Measurements from ENCODE around the gene PTX4. TPM values are rescaled to one million over a fixed set of nuclear protein-coding genes. Genes with fewer than 3 reads are reported as not detected.
"Not testable (repeated sequence)": the region's sequence is repeated elsewhere in the genome, so short reads cannot be mapped to it uniquely, and the experiment has no call there.

Gene PTX4
- total RNA-seq, 2 experiments from 2014 or later: not detected

DNA sequence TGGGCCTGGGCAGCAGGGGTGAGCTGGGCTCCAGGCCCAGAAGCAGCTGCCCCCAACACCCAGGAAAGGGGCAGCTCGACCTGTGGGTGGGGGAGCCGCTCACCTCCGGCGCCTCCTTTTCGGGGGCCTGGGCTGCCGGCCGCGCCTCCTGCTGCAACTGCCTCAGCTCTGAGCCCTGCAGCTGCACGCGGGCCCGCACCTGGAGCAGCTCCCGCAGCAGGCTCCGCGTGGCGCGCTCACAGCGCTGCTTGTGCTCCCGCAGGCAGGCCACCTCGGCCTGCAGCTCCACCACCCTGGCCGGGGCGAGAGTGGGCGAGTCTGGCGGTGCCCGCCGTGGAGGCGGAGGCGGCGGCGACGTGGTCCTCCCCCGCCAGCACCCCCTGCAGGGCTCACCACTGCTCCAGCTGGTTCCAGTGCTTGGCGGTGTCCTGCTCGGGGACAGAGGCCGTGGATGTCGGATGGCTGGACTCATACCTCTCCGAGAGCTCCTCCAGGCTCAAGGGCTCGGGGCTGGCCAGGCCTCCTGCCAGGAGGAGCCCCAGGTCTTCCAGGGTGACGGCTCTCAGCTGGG is 45.3 kb downstream of the PTX4 start:
- Mint-ChIP-seq H3K4me3 (no peak overlapping the region), H3K9me3 (no peaks in the 10 kb centered on the region), H3K4me1 (no peaks in the 10 kb centered on the region), H3K27me3 (no peaks in the 10 kb centered on the region), H3K36me3 (ENCODE audit: low read depth) (no peaks in the 10 kb centered on the region), H3K27ac (no peak overlapping the region)
- DNase-seq: no peak
- ChIA-PET POLR2A (no interaction called here), CTCF (interaction anchor here (0.8 kb wide), 1 partner anchor 14 kb away, joined by 3 read pairs; no protein-coding TSS in a partner anchor)

DNA sequence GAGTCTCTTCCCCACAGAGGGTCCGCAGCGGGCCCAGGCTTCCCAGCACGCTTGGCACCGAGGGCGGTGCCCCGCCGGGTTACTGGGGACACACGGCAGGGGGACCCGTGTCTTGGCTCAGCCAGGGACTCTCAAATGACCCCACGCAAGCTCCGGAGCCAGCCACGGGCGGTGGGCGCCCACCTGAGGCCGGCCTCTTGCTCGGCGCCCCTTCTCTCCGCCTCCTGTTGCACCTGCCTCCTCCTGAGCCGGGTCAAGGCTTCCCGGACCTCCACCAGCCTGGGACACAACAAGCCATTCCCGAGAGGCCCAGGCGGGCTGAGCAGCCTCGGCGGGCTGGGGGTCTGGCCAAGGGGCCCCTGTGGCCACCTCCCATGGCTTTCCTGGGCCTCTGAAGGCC is 46.0 kb downstream of the PTX4 start:
- H3K4me1 Mint-ChIP-seq: no peaks in the 10 kb centered on the region
- H3K9me3 Mint-ChIP-seq: no peaks in the 10 kb centered on the region
- no peak for DNase-seq
- no peak overlapping the region for H3K27ac Mint-ChIP-seq
- H3K4me3 Mint-ChIP-seq: no peak overlapping the region
- CTCF ChIA-PET: no interaction called here
- no peaks in the 10 kb centered on the region for H3K36me3 Mint-ChIP-seq (ENCODE audit: low read depth)
- POLR2A ChIA-PET: no interaction called here
- H3K27me3 Mint-ChIP-seq: no peaks in the 10 kb centered on the region

DNA sequence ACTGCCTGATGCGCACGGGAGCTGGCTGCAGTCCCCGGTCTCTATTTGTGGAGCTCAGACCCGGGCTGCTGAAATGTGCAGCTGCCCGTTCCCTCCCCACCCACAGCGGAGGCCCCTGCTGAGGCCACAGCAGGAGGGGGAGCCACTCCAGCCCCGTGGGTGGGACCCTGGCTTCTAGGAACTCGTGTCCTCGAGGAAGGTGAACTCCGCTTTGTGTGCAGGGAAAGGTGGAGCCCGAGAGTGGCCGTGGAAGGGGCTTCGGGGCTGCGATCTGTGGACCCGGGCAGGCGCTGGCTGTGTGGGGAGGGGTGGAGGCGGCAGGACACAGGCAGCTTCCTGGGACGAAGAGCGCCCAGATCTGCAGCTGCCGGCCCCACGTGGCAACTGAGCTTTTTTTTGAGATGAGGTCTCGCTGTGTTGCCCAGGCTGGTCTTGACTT is 47.3 kb downstream of the PTX4 start:
- no peaks in the 10 kb centered on the region for H3K4me1 Mint-ChIP-seq
- POLR2A ChIA-PET: no interaction called here

DNA sequence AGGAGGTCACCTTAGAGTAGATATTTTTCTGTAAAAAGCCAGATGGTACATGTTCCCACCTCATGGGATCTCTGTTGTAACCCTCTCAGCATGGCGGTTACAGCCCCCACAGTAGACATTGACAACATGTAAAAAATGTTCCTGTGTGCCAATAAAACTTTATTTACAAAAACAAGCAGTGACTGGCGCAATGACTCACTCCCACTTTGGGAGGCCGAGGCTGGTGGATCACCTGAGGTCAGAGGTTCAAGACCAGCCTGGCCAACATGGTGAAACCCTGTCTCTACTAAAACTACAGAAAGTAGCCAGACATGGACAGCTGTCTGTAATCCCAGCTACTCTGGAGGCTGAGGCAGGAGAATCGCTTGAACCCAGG is 49.1 kb downstream of the PTX4 start:
- H3K4me3 Mint-ChIP-seq; H3K27ac Mint-ChIP-seq; H3K9me3 Mint-ChIP-seq; POLR2A ChIA-PET; H3K4me1 Mint-ChIP-seq; DNase-seq; H3K27me3 Mint-ChIP-seq; H3K36me3 Mint-ChIP-seq (ENCODE audit: low read depth): not testable (repeated sequence)
- CTCF ChIA-PET: interaction anchor here (0.7 kb wide), 1 partner anchor 11 kb away, joined by 3 read pairs; no protein-coding TSS in a partner anchor

More for the DNA sequence above, 47.3 kb downstream of the PTX4 start:
- Mint-ChIP-seq H3K27ac (no peak overlapping the region), H3K36me3 (ENCODE audit: low read depth) (no peaks in the 10 kb centered on the region), H3K27me3 (no peaks in the 10 kb centered on the region), H3K4me3 (no peak overlapping the region), H3K9me3 (no peaks in the 10 kb centered on the region)
- CTCF ChIA-PET: interaction anchor here (0.6 to 1.3 kb wide), 3 partner anchors 11 to 73 kb away, joined by 3 to 4 read pairs (median 4); partner anchors contain the start of gene PERCC1
- no peak for DNase-seq

DNA sequence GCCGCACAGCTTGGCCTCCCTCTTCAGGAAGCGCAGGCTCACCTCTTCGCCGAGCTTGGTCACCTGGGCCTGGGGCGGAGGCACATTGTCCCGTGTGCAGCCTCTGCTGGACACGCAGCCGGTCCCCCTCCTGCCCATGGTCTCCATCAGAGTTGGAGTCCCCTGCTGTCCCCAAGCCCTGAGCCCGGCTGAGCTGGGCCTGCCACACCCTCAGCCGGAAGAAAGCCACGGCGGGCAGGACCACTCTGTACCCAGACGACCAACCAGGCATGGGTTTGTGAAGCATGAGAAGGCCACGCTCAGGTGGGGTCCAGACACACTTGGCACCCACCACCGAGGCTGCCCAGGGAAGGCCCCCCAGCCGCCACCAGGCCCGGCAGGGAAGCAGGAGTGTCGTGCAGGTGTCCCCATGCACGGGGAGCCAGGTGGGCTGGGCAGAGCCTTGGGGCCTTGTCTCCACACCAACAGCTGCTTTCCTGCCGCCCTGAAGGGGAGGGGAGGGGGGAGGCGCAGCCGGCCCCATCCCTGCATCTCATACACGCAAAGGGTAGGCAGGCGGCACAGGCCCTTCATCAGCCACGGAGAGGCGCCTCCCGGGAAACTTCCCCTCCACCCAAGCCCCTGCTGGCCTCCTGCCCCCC is 49.6 kb downstream of the PTX4 start:
- POLR2A ChIA-PET: no interaction called here
- Mint-ChIP-seq H3K36me3 (ENCODE audit: low read depth) (no peaks in the 10 kb centered on the region), H3K4me3 (no peak overlapping the region), H3K27me3 (no peaks in the 10 kb centered on the region), H3K9me3 (no peaks in the 10 kb centered on the region), H3K27ac (no peak overlapping the region), H3K4me1 (no peaks in the 10 kb centered on the region)
- DNase-seq: no peak
- CTCF ChIA-PET: interaction anchor here (2.2 kb wide), 1 partner anchor 12 kb away, joined by 5 read pairs; no protein-coding TSS in a partner anchor

DNA sequence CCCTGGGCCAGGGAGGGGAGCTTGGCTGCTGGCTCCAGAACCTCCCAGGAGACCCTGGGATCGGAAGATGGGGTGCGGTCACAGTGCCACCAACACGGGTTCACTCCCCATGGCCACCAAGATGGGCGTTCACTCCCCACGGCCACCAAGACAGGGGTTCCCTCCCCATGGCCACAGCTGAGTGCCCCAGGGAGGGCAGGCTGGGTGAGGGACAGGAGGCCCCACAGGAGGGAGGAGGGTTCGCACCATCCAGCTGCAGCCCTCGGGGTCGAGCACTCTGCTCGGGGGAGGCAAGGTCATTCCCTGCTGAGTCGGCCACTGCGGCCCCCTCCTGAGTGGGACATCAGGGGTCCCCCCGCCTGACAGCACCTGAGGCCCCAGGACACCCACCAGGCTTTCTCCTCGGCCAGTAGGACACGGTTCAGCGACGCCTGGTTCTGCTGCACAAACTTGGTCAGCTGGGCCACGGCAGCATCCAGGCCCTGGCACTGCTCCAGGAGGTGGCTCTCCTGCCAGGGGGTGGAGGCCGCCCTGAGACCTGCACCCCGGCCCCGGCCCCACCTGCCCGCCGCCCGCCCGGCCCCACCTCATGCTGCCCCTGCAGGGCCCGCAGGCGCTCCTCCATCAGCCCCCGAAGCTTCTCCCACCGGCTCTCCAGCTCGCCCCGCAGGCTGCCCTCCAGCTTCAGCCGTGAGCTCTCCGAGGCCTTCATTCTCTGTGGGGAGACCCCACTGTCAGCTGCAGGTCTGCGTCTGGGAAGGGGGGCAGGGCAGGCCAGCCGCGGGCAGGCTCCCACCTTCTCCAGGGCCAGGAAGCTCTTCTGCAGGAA is 50.3 kb downstream of the PTX4 start:
- Mint-ChIP-seq H3K4me3 (no peak overlapping the region), H3K9me3 (no peaks in the 10 kb centered on the region), H3K36me3 (ENCODE audit: low read depth) (no peaks in the 10 kb centered on the region), H3K4me1 (no peaks in the 10 kb centered on the region), H3K27me3 (no peaks in the 10 kb centered on the region), H3K27ac (no peak overlapping the region)
- POLR2A ChIA-PET: no interaction called here
- DNase-seq: no peak
- CTCF ChIA-PET: interaction anchor here (1.0 to 2.2 kb wide), 2 partner anchors 9 to 11 kb away, joined by 3 to 5 read pairs; no protein-coding TSS in a partner anchor

DNA sequence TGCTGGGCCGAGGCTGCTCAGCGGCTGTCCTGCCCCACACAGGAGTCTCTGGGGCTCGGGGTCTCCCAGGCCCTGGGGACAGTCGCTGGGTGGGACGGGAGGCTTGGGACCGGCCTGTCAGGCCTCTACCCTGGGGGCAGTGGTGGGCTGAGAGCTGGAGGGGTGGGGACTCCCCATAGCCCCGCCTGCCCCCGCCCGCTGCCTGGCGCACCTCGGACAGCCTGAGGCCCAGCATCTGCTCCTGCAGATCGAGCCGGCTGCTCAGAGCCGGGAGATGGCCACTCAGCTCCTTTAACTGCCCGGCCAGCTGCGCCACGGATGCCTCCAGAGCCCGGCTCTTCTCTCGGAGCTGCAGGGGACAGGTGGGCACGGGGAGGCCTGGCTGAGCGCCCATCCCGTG is 51.1 kb downstream of the PTX4 start:
- no peaks in the 10 kb centered on the region for H3K27me3 Mint-ChIP-seq
- no peak for DNase-seq
- CTCF ChIA-PET: interaction anchor here (1.0 to 2.2 kb wide), 2 partner anchors 9 to 10 kb away, joined by 3 to 5 read pairs; no protein-coding TSS in a partner anchor
- no peaks in the 10 kb centered on the region for H3K36me3 Mint-ChIP-seq (ENCODE audit: low read depth)
- POLR2A ChIA-PET: no interaction called here
- no peak overlapping the region for H3K27ac Mint-ChIP-seq
- no peaks in the 10 kb centered on the region for H3K4me1 Mint-ChIP-seq
- no peaks in the 10 kb centered on the region for H3K9me3 Mint-ChIP-seq
- no peak overlapping the region for H3K4me3 Mint-ChIP-seq

DNA sequence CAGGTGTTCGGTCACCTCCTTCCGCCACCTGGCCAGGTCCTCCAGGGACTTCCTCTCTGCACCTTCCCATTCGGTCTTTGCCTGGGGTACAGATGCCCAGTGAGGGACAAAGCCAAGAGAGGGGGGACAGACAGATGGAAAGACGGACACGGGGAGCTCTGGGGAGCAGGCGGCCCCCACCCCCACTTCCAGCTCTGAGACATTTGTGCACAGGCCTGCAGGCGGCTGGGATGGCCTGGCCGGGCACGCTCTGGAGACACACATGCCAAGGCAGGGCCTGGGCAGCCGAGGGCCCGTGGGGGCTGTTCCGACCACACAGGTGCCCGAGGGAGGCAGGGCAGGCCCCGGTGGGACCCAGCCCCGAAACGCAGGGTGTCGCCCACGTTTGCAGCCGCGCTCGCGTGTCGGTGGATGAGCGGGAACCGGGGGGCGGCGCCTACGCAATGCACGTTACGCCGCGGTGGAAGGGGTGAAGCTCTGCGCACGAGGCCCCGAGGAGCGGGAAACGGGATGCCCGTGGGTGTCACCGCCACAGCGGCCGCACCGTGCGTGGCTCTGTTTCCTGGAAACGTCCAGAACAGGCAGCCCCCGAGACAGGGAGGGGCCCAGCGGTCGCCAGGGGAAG is 51.9 kb downstream of the PTX4 start:
- no peak for DNase-seq
- Mint-ChIP-seq H3K4me3 (no peak overlapping the region), H3K27me3 (no peaks in the 10 kb centered on the region), H3K27ac (no peak overlapping the region), H3K36me3 (ENCODE audit: low read depth) (no peaks in the 10 kb centered on the region), H3K4me1 (no peaks in the 10 kb centered on the region), H3K9me3 (no peaks in the 10 kb centered on the region)
- CTCF ChIA-PET: interaction anchor here (2.2 kb wide), 1 partner anchor 10 kb away, joined by 5 read pairs; no protein-coding TSS in a partner anchor
- POLR2A ChIA-PET: no interaction called here

DNA sequence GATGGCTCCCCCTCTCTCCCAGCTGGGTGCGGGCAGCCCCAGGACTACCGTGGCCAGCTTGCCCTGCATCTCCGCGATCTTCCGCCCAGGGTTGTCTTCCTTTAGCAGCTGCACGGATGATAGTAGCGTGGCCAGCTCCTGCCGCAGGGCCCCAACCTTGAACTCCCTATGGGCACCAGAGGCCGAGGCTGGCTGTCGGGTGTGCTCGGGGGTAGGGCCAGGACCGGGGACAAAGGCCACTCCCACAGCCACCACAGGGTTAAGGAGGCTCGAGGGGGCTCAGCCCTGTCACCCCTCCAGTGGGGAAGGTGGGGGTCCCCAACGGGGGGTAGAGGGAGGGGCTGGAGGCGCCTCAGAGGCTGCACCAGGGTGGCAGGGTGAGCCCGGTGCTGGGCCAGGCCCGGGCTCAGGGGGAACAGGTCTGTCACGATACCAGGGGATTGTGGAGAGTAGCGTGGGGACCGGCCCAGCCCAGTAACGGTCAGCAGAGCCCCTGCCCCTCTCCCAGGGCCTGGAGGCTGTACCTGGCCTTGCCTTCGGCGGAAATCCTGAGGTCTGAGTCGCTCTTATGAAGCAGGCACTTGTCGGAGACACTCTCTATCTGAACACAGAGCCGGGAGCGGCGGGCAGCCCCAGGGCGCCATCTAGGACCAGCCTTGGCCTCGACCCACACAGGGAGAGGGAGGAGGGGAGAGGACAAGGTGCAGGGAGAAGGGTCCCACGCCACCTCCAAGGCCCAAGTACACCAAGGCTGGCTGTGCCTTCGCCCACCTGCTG is 52.6 kb downstream of the PTX4 start:
- Mint-ChIP-seq H3K27ac (no peak overlapping the region), H3K4me3 (no peak overlapping the region), H3K4me1 (no peaks in the 10 kb centered on the region), H3K27me3 (no peaks in the 10 kb centered on the region), H3K36me3 (ENCODE audit: low read depth) (no peaks in the 10 kb centered on the region), H3K9me3 (no peaks in the 10 kb centered on the region)
- no peak for DNase-seq
- POLR2A ChIA-PET: no interaction called here
- CTCF ChIA-PET: no interaction called here

Other genes starting within 250 kb of the PTX4 start
- gene TPSAB1, start 248.2 kb downstream of the PTX4 start, total RNA-seq: not detected
- not detected for gene TPSD1, start 232.9 kb downstream of the PTX4 start, total RNA-seq
- gene UBE2I, start 179.3 kb downstream of the PTX4 start, total RNA-seq: 100 to 1,000 TPM; 204 to 222 TPM
- 1 to 10 TPM in 1 of 2 experiments, under 1 TPM in 1; 0.83 to 1.6 TPM for gene BAIAP3, start 155.3 kb downstream of the PTX4 start, total RNA-seq
- 10 to 100 TPM; 33.8 to 43.7 TPM for gene TSR3, start 137.1 kb downstream of the PTX4 start, total RNA-seq
- 10 to 100 TPM; 34.3 to 36.9 TPM for gene GNPTG, start 137.0 kb downstream of the PTX4 start, total RNA-seq
- 10 to 100 TPM; 31.8 to 37.9 TPM for gene UNKL, start 74.2 kb downstream of the PTX4 start, total RNA-seq
- 10 to 100 TPM; 11.2 to 13.4 TPM for gene UQCC4, start 68.2 kb downstream of the PTX4 start, total RNA-seq
- gene PERCC1, start 57.9 kb downstream of the PTX4 start, total RNA-seq: not detected
- gene CCDC154, start 44.4 kb downstream of the PTX4 start, total RNA-seq: 1 to 10 TPM; 1.9 to 2.7 TPM
- gene CLCN7, start 13.9 kb downstream of the PTX4 start, total RNA-seq: 10 to 100 TPM; 58.3 to 64.0 TPM
- 10 to 100 TPM; 49.1 to 65.5 TPM for gene TELO2, start 4.4 kb upstream of the PTX4 start, total RNA-seq
- 10 to 100 TPM; 60.6 to 73.5 TPM for gene TMEM204, start 44.7 kb upstream of the PTX4 start, total RNA-seq
- gene IFT140, start 123.1 kb upstream of the PTX4 start, total RNA-seq: 1 to 10 TPM; 9.3 TPM
- 10 to 100 TPM; 25.6 to 27.4 TPM for gene CRAMP1, start 123.4 kb upstream of the PTX4 start, total RNA-seq
- 10 to 100 TPM; 56.5 to 65.2 TPM for gene JPT2, start 189.3 kb upstream of the PTX4 start, total RNA-seq
- gene MAPK8IP3, start 217.3 kb upstream of the PTX4 start, total RNA-seq: 100 to 1,000 TPM; 101 to 108 TPM